ENCODE data around the gene QDPR. TPM values are rescaled to one million over a fixed set of nuclear protein-coding genes. Genes with fewer than 3 reads are reported as not detected.
A peak's percentile ranks its signal among the peaks of the same experiment; 100 is the strongest.

The QDPR gene
- total RNA-seq, 1 experiment from 2014 or later = 70.7 TPM

- DNase-seq (ENCODE audit: low spot score) = no peak
- in situ Hi-C loops (cut with HindIII; ENCODE audit: low sequenced_read_pairs) = no loop called here
Observed at GRCh38 chr4:17494258-17495190, 17.4 kb downstream of the QDPR start.

GRCh38 chr4:17493619-17494018, 18.3 kb downstream of the QDPR start:
- no peak for DNase-seq (ENCODE audit: low spot score)
- in situ Hi-C loops (cut with HindIII; ENCODE audit: low sequenced_read_pairs) = no loop called here

- in situ Hi-C loops (cut with HindIII; ENCODE audit: low sequenced_read_pairs) = no loop called here
Observed at GRCh38 chr4:17492876-17493275, 19.0 kb downstream of the QDPR start.

GRCh38 chr4:17492058-17492741, 19.7 kb downstream of the QDPR start:
- in situ Hi-C loops (cut with HindIII; ENCODE audit: low sequenced_read_pairs) = no loop called here

More at GRCh38 chr4:17492876-17493275, 19.0 kb downstream of the QDPR start:
- no peak for DNase-seq (ENCODE audit: low spot score)

GRCh38 chr4:17491196-17491595, 20.7 kb downstream of the QDPR start:
- in situ Hi-C loops (cut with HindIII; ENCODE audit: low sequenced_read_pairs) = no loop called here
- DNase-seq (ENCODE audit: low spot score) = no peak

More at GRCh38 chr4:17492058-17492741, 19.7 kb downstream of the QDPR start:
- DNase-seq (ENCODE audit: low spot score) = no peak

GRCh38 chr4:17490575-17491059, 21.3 kb downstream of the QDPR start:
- DNase-seq (ENCODE audit: low spot score) = no peak
- in situ Hi-C loops (cut with HindIII; ENCODE audit: low sequenced_read_pairs) = no loop called here

- DNase-seq (ENCODE audit: low spot score) = no peak
- in situ Hi-C loops (cut with HindIII; ENCODE audit: low sequenced_read_pairs) = no loop called here
Observed at GRCh38 chr4:17489721-17490120, 22.2 kb downstream of the QDPR start.

GRCh38 chr4:17489123-17489522, 22.8 kb downstream of the QDPR start:
- in situ Hi-C loops (cut with HindIII; ENCODE audit: low sequenced_read_pairs) = no loop called here

GRCh38 chr4:17482716-17483115, 29.2 kb downstream of the QDPR start:
- in situ Hi-C loops (cut with HindIII; ENCODE audit: low sequenced_read_pairs) = no loop called here
- DNase-seq (ENCODE audit: low spot score) = no peak

More at GRCh38 chr4:17489123-17489522, 22.8 kb downstream of the QDPR start:
- no peak for DNase-seq (ENCODE audit: low spot score)

GRCh38 chr4:17480955-17481354, 30.9 kb downstream of the QDPR start:
- in situ Hi-C loops (cut with HindIII; ENCODE audit: low sequenced_read_pairs) = no loop called here

GRCh38 chr4:17480210-17480927, 31.5 kb downstream of the QDPR start:
- no peak for DNase-seq (ENCODE audit: low spot score)
- in situ Hi-C loops (cut with HindIII; ENCODE audit: low sequenced_read_pairs) = no loop called here

More at GRCh38 chr4:17480955-17481354, 30.9 kb downstream of the QDPR start:
- DNase-seq (ENCODE audit: low spot score) = no peak

GRCh38 chr4:17477774-17478472, 34.0 kb downstream of the QDPR start:
- in situ Hi-C loops (cut with HindIII; ENCODE audit: low sequenced_read_pairs) = no loop called here

GRCh38 chr4:17476853-17477252, 35.0 kb downstream of the QDPR start:
- no peak for DNase-seq (ENCODE audit: low spot score)
- in situ Hi-C loops (cut with HindIII; ENCODE audit: low sequenced_read_pairs) = no loop called here

More at GRCh38 chr4:17477774-17478472, 34.0 kb downstream of the QDPR start:
- DNase-seq (ENCODE audit: low spot score) = no peak

GRCh38 chr4:17475481-17475880, 36.4 kb downstream of the QDPR start:
- in situ Hi-C loops (cut with HindIII; ENCODE audit: low sequenced_read_pairs) = no loop called here
- DNase-seq (ENCODE audit: low spot score) = no peak

GRCh38 chr4:17469931-17470674, 41.8 kb downstream of the QDPR start:
- in situ Hi-C loops (cut with HindIII; ENCODE audit: low sequenced_read_pairs) = no loop called here
- no peak for DNase-seq (ENCODE audit: low spot score)

- DNase-seq (ENCODE audit: low spot score) = peak; percentile 38
- in situ Hi-C loops (cut with HindIII; ENCODE audit: low sequenced_read_pairs) = no loop called here
Observed at GRCh38 chr4:17468619-17469221, 43.2 kb downstream of the QDPR start.

- in situ Hi-C loops (cut with HindIII; ENCODE audit: low sequenced_read_pairs) = no loop called here
- no peak for DNase-seq (ENCODE audit: low spot score)
Observed at GRCh38 chr4:17463606-17464005, 48.3 kb downstream of the QDPR start.

Measured in G401 (cell line).